ENCODE data around the gene SSC5D.

The SSC5D gene

DNA sequence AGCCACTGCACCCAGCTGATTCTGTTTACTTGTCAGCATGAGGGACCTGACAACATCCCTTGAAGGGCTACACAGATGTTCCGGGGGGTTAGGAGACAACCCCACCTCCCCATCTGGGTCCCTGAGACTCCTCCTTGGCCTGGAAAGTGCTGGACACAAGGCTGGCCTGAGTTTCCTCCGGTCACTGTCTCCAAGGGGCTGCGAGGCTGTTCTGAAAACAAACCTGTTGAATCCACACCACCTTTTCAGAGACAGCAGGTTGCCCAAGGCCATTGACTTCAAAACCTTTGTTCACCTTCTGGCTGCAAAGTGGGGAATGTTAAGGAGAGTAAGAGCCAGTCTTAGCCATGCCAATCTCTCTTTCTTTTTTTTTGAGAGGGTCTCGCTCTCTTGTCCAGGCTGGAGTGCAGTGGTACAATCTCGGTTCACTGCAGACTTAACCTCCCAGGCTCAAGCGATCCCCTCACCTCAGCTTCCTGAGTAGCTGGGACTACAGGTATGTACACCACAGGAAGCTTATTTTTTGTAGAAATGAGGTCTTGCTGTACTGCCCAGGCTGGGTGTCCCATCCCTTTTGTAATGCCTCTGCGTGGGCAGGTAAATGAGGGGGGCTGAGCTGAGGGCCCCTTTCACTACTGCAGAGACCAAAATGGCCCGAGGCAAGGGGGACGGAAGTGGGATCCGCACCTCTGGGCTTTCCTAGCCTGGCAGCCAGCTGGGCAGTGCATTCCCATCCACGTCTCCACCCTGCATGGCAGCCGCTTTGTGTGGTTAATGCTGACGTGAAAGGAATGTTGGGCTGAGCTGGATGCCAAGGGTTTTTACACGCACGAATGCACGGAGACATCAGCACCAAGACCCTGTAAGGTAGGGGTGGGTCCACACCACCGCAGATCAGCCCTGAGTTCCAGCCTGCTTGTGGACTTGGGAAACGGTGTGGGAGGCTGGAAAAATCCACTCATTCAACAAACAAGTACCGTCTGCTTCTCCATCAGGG lies 13.7 kb upstream of the SSC5D start:
- no peak for DNase-seq

DNA sequence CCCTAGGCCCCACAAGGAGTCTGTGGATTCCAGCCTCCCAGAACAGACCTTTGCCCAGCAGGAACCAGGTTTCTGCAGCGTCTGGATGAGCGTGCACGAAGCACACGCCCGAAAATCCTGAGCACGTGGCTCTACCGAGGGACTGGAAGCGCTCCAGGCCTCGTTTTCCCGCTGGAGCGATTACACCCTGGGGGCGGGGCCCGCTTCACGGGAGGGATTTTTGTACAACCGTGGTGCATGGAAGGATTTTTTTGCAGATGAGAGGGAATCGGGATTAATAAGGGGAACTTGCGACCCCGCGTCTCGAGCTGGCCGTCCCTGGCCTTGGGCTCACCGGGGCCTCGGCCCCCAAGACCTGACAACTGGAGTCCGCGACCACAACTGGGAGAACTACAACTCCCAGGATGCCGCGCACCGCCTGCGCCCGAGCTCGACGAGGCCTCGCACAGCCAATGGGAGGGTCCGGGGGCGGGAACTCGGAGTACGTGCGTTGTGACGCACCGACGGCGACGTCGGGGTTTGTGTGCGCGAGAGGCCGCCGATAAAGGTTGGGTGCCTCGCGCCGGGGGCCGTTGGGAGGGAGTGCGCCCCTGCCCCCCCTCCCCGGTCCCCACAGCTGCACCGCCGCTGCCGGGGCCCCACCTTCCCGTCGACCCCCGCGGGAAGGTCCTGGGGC lies 12.0 kb upstream of the SSC5D start, which contains the start of gene ZNF628:
TSS of gene ZNF628 (plus strand) at position 518 of the 676 bp plus-strand sequence. CDS start 3,294 bp downstream, outside the sequence.
- peak; percentile 98 to 100 (median 99) for DNase-seq

- DNase-seq = no peak
Measured at GRCh38 chr19:55477905-55478304, 10.3 kb upstream of the SSC5D start.

GRCh38 chr19:55478364-55478763 lies 9.9 kb upstream of the SSC5D start:
- DNase-seq = no peak

GRCh38 chr19:55479045-55479444 lies 9.2 kb upstream of the SSC5D start:
- no peak for DNase-seq

DNA sequence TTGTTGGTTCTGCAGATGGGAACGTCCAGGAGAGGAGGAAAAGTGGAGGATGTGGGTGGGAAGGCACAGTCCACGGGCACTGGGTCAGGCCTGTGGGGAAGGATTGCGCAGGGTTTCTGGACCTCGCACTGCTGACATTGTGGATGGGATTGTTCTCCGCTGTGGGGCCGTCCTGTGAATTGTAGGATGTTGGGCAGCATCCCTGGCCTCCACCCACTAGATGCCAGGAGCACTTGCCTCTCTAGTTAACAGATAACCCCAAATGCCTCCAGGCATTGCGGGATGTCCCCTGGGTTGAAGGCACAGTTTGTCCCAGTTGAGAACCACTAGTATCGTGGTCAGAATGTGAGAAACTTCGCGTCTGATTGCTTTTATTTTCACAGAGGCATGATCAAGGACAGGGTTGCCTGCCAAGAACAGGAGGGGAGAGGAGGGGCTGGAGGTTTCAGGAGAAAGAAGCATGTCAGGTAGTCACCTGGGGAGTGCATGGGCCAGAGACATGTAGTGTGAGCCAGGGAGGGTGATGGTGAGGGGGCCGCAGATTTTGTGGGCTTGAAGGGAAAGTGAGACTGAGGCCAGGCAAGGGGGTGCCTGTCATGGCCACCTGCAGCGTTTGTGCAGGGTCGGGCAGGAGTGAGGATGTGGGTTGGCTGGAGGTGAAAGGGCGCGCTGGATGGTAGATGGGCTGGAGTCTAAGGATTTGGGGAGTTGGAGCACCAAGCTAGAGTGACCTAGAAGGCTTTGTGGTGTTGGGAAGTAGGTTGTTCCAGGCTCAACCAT lies 8.6 kb upstream of the SSC5D start:
- DNase-seq = no peak

DNA sequence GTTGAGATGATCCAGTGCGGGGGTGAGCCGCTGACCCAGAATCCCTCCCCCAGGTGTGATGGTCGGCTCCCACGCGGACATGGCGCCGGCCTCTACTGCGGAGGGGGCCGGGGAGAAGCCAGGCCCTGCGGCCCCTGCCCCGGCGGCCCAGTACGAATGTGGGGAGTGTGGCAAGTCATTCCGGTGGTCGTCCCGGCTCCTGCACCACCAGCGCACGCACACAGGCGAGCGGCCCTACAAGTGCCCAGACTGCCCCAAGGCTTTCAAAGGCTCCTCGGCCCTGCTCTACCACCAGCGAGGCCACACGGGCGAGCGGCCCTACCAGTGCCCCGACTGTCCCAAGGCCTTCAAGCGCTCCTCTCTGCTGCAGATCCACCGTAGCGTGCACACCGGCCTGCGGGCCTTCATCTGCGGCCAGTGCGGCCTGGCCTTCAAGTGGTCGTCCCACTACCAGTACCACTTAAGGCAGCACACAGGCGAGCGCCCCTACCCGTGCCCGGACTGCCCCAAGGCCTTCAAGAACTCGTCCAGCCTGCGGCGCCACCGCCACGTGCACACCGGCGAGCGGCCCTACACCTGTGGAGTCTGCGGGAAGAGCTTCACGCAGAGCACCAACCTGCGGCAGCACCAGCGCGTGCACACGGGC lies 7.0 kb upstream of the SSC5D start:
- no peak for DNase-seq

GRCh38 chr19:55481794-55482155 lies 6.5 kb upstream of the SSC5D start:
- no peak for DNase-seq

GRCh38 chr19:55482156-55482961 lies 5.9 kb upstream of the SSC5D start:
- DNase-seq = no peak

DNA sequence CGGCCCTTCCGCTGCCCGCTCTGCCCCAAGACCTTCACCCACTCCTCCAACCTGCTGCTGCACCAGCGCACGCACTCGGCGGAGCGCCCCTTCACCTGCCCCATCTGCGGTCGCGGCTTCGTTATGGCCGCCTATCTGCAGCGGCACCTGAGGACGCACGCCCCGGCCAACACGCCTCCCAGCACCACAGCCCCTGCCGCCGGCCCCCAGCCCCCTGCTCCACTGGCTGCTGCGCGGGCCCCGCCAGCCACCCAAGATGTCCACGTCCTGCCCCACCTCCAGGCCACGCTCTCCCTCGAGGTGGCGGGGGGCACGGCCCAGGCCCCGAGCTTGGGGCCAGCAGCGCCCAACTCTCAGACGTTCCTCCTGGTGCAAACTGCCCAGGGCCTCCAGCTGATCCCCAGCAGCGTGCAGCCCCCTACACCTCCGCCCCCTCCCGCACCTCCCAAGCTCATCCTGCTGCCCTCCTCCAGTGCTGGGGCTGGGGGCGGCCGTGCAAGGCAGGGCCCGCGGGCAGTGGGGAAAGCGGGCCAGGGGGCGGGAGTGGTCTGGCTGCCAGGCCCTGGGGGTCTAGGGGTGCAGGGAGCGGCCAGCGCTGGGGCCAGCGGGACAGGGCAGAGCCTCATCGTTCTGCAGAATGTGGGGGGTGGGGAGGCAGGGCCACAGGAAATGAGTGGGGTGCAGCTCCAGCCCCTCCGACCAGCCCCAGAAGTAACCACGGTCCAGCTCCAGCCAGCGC lies 5.1 kb upstream of the SSC5D start:
- DNase-seq = no peak

DNA sequence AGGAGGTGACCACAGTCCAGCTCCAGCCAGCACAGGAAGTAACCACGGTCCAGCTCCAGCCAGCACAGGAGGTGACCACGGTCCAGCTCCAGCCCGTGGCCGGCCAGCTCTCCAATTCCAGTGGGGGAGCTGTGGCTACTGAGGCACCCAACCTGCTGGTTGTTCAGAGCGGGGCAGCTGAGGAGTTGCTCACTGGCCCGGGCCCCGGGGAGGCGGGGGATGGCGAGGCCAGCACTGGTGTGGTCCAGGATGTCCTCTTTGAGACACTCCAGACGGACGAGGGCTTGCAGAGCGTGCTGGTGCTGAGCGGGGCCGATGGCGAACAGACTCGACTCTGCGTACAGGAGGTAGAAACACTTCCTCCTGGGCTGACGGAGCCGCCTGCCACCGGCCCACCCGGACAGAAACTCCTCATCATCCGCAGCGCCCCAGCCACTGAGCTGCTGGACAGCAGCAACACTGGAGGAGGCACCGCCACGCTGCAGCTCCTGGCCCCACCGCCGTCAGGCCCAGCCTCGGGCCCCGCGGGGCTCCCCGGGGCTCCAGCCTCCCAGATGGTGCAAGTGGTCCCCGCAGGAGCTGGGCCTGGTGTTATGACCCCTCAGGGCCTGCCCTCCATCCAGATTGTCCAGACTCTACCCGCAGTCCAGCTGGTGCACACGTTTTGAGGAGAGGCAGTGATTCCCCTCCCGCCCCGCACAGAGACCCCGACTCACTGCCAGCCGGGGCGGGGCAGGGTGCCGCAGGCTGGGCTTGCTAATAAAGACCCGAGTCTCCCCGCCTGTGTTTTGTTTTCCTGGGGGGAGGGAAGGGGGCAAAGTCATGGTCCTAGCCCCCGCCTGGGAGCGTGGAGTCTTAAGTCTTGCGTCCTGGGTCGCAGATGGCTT lies 4.3 kb upstream of the SSC5D start:
- DNase-seq = no peak

GRCh38 chr19:55484593-55485438 lies 3.4 kb upstream of the SSC5D start, which contains the start of gene NAT14:
NAT14 (plus strand) TSS chr19:55485188; CDS start chr19:55485709, 521 bp downstream.
- peak in 2 of 3 donors; percentile 26 to 50 for DNase-seq

DNA sequence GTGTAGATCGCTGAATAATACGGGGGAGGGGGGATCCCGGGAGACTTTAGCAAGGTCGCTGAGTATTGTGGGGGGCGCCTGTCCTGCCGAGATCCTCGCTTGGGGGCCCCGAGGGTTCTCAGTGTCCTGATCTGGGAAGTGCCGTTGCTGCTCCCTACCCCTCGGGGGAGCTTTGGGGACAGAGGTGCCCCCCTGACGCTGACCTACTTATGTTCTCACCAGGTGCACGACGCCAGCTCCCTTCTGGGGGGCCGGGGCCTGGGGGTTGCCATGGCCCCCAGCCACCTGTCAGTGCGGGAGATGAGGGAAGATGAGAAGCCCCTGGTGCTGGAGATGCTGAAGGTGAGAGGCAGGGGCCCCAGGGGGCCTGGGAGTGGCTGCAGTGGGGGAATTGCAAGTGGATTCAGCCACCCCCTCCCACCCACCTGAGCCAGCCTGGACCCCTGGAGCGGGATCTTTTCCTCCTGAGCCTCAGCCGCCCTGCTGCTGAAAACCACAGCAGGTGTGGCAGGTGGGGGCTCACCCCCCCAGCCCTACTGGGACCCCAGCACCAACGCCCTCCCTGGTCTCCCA lies 2.7 kb upstream of the SSC5D start:
- DNase-seq = no peak

- DNase-seq = no peak
Measured at GRCh38 chr19:55486043-55486970, 1.9 kb upstream of the SSC5D start.

GRCh38 chr19:55486971-55487923 lies 989 bp upstream of the SSC5D start:
- peak in 2 of 3 donors; percentile 21 to 31 for DNase-seq
